Measurements from ENCODE around the gene USP24.
A peak's percentile ranks its signal among the peaks of the same experiment; 100 is the strongest.

USP24 gene

DNA sequence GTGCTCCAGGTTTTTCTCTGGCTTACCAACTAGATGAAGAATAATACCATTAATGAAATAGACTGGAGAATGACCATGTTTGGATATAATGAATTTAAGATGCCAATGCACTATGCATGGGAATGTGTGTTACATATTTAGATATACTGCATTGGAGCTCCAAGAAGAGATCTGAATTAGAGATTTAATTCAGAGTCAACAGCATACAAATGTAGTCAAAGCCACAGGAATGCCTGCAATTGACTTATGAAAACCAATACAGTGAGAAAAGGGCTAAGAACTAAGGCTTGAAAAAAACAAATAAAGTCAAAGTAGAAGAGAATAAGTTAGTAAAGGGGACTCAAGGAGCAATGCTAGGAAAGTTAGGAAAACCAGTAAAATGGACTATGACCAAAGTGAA is 59.1 kb downstream of the USP24 start:
- DNase-seq (ENCODE audit: low read depth in 2 of 2), result no peak

DNA sequence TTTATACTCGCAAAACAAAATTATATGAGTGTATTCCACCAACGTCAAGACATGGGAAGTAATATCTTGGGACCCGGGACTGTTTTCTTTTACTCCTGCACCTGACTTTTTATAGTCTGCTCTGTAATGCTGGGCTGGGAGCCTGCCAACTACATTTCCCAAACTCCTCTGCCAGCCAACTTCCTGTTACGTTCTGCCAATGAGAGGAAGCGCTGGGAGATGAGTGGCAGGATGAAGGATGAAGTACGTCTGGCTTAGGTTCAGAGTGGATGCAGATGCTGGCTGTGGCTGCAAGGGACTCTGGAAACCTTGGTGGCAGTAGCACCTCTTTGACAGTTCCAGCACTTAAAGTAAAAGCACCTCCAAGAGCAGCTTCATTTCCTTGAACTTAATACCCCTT is 59.6 kb downstream of the USP24 start:
- no peak for DNase-seq (ENCODE audit: low read depth in 2 of 2)

DNA sequence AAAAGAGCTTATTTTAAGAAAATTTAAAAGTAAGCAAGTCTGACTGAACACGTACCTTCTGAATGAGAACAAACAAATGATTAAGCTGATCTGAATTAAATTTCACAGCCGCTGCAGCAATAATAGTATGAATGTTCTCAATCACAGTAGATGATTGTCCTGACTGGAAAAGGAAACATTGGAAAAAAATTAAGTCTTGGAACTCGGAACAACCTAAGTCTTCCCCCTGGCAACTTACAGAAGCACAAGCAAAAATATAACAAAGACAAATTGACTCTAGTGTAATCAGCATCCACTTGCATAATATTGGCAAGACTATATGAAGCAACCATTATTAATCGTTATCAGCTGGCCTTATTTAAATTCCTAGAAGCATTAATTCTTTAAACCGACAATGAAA is 60.5 kb downstream of the USP24 start:
- no peak for DNase-seq (ENCODE audit: low read depth in 2 of 2)

DNA sequence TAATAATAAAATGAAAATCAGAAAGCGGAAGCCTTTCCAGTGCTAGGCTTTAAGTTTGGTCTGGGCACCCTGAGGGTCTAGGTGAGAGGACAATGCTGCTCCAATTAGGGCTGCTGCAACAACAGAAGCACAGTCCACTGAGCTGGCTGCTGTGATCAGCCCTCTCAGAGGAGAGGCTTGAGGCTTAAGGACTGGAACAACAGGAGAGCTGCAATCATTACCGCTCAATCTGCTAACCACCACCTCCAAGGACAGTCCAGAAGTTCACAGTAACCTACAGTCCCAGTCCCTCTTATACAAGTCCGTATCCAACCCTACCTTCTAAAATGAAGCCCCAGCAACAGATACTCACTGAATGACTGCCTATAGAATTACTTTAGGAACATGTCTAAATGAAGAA is 62.1 kb downstream of the USP24 start:
- no peak for DNase-seq (ENCODE audit: low read depth in 2 of 2)

DNA sequence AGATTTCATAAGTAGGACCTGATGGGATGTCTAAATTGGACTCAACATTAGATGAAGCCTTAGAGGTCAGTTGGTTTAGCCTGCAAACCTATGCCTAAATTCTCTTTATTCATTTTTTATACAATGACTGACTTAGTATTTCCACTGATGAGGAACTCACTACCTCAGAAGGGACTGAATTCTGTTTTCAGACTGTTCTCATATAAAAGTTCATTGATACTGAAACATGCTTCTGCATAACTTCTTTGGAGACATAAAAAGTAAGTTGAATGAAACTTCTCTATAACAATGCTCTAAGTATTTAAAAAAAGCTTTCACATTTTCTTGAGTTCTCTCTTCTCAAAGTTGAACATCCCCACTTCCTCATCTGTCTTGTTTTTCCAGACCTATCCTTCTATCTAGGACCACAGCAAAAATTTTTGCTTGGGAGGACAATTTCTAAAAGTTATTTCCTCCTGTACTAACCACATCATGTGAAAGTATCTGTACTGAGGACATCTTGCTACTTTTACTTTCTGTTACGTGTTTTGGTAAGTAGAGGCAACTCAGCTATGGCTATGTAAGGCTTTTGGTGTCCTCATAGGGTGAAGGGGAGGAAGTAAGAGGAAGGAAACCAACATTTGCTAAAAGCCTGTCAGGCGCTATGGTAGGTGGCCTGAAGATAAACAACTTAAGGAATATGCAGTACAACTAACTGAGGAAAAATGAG is 64.1 kb downstream of the USP24 start:
- DNase-seq (ENCODE audit: low read depth in 2 of 2), result no peak

DNA sequence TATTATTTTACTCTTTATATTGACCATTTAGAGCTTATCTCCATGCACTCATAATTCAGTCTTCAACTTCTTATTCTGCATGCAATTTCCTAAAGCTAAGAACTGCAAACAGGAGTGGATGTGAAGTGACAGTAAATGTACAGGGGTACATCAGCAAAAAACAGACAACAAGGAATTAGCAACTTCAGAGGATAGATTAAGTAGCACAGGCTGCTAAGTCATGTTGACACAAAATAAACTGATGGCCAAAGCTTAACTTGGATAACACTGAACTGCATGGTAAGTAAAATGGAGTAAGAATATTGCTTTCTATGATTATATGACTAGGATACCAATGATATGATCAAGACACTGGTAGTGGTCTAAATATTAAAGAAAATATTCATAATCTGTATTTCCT is 66.5 kb downstream of the USP24 start:
- DNase-seq (ENCODE audit: low read depth in 2 of 2), result no peak

DNA sequence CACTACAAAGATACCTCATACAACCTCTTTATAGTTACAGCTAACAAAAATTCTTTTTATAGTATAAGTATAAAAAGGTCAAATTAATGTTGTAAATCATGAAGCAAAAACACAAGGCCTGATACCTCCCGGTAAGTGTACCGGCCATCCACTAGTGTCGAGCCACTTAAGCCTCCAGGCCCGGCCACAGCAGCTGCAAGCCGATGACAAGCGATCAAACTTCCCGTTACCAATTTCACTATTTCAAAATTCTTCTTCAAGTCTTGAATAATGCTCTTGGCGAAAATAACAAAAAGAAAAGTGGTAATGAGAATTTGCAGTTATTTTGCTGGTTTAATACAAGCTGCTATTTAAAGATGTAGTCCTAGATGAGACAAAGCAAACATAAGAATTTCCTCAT is 67.6 kb downstream of the USP24 start:
- no peak for DNase-seq (ENCODE audit: low read depth in 2 of 2)

DNA sequence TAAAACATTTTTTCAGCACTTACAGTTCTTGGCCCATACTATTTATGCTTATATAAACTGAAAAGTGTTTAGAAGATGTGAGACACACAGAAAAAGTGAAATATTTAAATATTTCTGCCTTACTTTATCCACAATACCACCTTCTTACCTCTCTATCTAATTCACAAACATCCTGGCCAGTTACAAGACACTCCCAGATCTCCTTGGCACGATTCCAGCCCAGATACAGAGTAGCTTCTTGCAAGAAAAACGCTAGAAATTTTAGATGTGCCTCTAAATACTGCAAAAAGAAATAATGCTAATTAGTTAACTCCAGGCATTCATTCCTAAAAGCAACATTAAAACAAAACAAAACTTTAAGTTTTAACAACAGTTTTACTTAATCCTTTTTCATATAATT is 68.4 kb downstream of the USP24 start:
- no peak for DNase-seq (ENCODE audit: low read depth in 2 of 2)

DNA sequence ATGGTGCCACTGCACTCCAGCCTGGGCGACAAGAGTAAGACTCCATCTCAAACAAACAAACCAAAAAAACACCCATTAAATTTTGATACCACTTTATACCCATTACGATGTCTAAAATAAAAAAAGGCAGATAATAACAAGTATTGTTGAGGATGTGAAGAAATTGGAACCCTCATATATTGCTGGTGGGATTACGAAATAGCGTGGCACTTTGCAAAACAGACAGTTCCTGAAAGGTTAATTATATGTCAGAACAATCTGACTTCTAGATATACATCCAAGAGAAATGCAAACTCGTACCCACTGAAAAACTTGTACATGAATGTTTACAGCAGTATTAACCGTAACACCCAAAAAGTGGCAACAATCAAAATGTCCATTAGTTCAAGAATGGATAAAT is 70.3 kb downstream of the USP24 start:
- no peak for DNase-seq (ENCODE audit: low read depth in 2 of 2)

DNA sequence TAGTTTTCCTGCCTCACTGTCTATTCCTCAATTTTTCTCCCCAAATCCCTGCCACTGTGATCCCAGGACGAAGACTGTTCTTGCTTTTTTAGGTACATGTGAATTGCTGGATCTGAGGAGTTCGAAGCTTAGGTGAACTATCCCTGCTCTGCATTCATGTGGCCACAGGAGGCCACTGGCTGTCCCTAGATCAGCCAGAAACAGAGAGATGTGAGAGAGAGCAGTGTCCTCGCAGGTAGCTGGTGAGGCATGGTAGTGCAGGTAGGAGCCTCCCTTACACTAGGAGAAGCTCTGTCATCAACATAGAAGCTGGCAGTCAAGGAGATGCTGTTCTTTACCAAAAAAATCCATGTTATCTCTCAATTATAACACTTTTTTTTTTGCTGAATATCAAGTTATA is 71.5 kb downstream of the USP24 start:
- no peak for DNase-seq (ENCODE audit: low read depth in 2 of 2)

DNA sequence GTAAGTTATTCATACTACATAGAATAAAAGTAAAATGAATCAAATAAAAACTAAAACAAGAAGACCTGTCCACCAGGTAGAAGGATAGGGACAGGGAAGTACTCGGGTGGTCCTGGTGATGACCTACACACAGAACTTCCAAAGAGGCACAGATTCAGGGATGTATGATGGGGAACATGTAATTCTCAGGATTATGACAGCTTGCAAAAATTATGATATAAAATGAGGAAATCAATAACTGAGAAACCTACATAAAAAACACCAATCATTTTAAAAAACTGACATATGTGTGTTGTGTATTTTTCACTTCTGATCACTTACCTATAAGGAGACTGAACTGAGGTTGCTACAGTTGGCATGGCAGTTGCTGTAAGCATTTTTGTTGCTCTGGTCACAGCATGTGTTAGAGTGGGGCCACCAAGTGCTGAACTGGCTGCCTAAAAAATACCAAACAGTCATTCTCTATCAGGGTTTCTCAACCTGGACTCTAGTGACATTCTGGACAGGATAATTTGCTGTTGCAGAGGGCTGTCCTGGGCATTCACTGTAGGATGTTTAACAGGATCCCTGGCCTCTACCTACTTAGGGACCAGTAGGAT is 73.8 kb downstream of the USP24 start:
- DNase-seq (ENCODE audit: low read depth in 2 of 2), result no peak

DNA sequence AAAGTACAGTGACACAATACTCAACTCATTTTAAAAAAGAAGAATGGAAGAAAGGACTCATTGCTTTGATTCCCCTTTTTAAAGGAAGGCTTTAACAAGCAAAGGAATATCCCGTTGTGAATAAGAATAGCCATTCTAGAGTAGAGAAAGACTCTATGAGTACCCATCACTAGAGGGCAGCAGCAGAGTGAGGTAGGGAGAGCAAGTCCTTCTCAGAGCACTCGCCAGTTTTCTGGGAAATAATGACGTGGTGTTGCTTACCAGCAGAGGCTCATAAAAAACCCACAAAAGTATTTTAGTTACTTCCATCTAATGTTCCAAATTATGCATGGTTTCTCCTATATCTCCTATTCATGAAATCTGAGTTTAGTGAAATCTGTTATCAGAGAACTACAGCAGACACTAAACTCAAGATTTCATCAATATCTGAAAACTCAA is 74.6 kb downstream of the USP24 start:
- peak; percentile 30 to 65 for DNase-seq (ENCODE audit: low read depth in 2 of 2)

DNA sequence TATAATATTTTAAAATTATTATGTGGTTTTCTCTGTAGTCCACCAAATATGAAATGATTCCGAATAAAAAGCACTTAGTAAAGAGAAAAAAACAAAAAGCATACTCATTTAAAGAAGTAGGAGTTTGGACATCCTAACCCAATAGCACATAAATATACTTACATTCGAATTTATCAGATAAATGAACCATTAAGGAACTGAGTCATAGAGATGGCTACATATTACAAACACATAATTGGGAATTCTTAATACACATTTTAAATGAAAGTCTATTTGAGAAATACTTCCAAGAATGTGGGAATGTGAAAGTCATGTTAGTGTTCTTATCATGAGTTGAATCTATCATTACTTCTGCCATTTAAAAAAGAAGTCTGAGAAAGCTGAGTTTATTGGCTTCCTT is 75.0 kb downstream of the USP24 start:
- DNase-seq (ENCODE audit: low read depth in 2 of 2), result no peak

DNA sequence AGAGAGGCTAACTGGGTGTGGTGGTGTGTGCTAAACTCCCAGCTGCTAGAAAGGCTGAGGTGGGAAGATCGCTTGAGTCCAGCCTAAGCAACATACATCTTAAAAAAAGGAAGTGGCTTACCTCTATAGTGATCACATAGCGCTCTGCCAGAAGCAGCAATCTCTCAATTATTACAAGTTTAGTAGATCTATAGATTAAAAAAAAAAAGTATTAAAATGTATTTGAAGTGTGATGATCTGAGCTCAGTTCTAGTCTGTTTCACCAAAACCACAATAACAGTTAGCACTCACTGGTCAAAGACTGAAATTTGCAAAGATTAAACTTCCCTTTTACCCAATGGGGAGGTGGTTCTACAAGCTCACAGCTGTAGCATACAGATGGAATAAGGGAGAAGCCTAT is 76.3 kb downstream of the USP24 start:
- DNase-seq (ENCODE audit: low read depth in 2 of 2), result no peak

DNA sequence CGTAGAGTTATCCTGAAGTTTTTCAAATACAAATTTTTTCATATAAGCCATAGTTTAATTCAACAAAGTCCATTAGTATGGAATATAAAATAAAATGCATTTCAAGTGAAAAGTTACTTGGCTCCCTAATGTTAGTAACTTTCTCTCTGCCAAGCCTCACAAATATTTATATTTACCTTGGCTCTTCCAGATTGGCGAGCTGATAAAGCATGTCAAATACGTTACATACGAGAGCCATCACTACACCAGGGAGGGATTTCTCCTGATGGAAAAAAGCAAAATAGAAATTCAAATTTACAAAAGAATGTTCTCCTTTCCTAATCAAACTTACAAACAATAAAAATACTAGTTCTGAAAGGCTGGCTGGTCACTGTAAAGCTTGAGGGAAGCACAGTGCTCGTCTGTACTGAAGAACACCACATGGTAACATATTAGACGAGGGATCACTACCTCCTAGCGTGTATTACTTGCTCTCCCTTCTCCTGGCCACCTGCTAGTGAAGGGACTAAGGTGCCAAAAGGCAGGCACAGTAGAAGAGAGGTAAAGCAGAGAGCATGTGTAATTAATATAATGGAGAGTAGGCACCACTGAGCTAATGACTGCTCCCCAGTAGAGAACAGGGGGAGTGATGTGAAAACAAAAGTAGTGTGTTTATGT is 80.9 kb downstream of the USP24 start:
- DNase-seq (ENCODE audit: low read depth in 2 of 2), result no peak

DNA sequence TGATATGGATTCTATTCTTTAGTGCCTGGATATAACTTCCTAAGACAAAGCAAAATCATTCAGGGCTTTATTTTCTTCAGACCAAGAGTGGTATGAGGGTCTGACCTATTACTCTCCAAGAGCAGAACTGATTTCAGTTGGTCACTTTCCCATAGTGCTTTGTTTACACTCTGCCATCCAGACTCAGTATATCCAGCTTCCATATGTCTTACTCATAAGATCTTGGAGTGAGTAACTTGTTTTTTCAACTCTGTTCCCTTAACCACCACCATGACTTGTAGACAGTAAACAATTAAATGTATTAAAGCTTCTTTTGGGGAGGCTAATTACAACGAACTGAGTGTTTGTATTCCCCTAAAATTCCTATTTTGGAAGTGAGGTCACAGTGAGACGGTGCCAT is 83.4 kb downstream of the USP24 start:
- no peak for DNase-seq (ENCODE audit: low read depth in 2 of 2)

DNA sequence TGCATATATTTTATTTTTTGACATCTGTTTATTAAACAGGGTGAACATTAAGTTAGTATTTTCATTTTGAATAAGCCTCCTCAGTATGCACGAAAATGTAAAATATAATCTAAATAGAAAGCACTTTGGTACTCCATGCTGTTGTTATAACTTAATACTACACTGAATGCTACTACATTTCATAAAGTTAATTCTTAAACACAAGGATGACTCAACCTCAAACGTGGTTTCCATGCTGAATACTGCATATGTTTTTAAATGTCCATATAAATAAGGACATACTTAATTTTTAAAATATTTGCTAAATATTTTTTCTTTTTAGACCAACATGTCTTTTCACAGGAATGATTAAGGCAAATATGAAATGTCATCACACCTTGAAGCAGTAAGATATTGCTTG is 83.9 kb downstream of the USP24 start:
- DNase-seq (ENCODE audit: low read depth in 2 of 2), result no peak

DNA sequence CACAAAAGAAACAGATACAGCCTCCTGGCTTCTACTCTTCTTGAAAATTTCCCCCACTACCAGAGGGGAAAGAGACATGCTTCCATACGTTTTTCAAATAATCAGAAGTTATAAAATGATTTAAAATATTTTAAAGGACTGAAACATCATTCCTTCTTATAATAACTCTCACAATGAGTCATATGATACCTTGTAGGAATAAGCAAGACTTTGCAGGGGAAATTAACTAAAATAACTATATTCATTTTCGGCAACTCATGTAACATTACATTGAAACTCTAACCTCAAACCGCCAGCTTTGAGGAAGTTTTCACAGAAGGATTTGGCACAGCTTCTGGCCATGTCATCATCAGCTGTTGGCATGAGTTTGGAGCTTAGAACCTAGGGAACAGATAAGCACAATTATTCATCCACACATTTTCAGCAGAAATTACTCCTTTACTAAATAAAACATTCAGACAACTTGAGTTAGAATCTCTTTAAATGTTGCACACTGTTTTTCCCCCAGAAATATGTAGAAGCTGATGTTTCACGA is 85.9 kb downstream of the USP24 start:
- DNase-seq (ENCODE audit: low read depth in 2 of 2), result no peak

DNA sequence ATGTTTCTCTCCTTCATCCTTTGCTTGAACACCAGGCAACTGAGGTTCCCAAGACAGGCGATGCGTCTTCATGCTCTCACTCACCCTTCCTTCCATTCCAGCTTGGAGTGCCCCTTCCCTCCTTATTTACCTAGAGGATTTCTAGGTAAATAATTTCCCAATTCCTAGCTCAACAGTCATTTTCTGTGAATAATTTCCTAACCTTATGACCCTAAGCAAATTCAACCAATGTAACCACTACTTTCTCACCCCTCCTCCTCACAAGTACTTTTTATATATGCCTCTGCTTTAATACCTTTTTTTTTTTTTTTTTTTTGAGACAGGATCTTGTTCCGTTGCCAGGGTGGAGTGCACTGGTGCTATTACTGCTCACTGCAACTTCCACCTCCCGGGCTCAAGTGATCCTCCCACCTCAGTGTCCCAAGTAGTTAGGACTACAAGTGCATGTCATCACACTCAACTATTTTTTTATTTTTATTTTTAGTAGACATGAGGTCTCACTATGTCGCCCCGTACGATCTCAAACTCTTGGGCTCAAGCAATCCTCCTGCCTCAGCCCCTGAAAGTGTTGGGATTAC is 86.7 kb downstream of the USP24 start:
- no peak for DNase-seq (ENCODE audit: low read depth in 2 of 2)

DNA sequence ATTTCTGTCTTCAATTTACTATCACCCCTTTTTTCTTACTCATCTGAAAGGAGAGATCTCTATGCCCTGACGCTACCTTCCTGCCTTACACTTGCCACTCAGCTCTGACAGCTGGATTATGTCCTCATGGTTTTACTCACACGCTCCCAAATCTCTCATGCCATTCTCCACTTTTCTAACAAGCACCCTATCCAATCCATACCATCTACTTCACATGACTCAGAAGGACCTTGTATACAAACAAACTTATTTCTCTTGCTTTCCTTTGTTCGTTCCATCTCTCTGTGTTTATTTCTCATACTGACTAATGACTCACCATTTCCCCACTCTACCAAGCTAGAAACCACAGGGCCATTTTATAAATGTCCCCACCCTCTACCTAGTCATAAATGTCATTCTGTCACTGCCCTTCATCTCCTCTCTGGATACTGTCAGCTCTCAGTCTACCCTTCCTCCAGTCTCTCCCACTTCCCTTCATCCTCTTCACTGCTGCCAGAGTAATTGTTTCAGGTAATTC is 87.3 kb downstream of the USP24 start:
- DNase-seq (ENCODE audit: low read depth in 2 of 2), result no peak

DNA sequence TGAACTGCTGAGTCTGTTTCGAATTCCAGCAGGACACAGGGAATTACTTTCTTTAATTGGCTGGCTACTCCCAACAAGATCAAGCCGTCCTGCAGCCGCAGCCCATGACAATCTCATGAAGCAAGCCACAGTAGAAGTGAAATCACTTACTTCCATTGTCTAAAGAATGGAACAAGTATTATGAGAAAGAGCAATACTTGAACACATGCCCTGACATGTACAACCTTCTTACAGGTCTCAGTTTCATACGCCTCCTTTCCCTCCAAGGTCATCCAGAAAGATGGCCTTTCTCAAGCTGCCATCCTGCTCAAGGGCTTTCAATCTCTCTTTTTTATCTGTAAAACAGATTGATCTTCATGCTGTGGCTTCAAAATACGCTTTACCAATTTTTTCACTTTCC is 90.7 kb downstream of the USP24 start:
- DNase-seq (ENCODE audit: low read depth in 2 of 2), result no peak

DNA sequence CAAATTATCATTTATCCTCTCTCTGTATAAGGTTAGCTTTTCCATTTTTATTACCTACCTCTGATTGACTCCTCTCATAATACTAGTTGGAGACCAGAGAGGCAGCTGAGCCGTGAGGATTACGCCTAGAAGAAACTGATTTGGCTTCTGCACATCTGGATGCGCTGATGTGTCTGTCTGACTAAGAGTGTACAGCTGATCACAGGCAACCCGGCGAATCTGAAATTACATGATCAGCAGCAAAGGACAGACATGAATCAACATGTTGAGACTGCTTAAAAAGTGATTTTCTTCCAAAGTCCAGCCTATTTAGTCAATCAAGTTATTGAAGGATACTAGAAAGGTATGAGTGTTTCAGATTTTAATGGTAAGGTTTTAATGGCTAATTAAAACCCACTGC is 94.6 kb downstream of the USP24 start:
- no peak for DNase-seq (ENCODE audit: low read depth in 2 of 2)

Measured in stimulated activated CD4-positive, alpha-beta T cell treated with anti-CD3 and anti-CD28 coated beads, Interleukin-4, amount 100 ng/mL, for 48 hours (primary cell).